Stimulated activated CD8-positive, alpha-beta memory T cell treated with anti-CD3 and anti-CD28 coated beads, Interleukin-7, amount 100 ng/mL, for 48 hours (primary cell): Measurements from ENCODE around the gene HK2.
"Not testable (repeated sequence)": the region's sequence is repeated elsewhere in the genome, so short reads cannot be mapped to it uniquely, and the experiment has no call there.

Experiments used
- DNase-seq, 2 donors: peaks; one replicate each; pipeline ENCODE4 v3.0.0-alpha.2; 2020; ENCODE audit warnings: low read depth in 1 of 2; ENCODE audit errors: extremely low read depth in 1 of 2

The HK2 gene

GRCh38 chr2:74893332-74893731 is 59.4 kb downstream of the HK2 start:
- no peak for DNase-seq

- DNase-seq: no peak
Observed at GRCh38 chr2:74894272-74894981, 60.5 kb downstream of the HK2 start.

DNA sequence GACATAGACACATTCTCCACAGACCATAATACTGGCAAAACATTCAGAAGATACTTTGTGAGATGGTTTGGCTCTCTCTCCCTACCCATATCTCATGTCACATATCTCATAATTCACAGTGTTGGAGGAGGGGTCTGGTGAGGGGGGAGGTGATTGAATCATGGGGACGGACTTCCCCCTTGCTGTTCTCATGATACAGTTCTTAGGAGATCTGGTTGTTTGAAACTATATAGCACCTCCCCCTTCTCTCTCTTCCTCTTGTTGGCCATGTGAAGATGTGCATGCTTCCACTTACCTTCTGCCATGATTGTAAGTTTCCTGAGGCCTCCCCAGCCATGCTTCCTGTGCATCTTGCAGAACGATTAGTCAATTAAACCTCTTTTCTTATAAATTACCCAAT is 61.1 kb downstream of the HK2 start:
- no peak for DNase-seq

- no peak for DNase-seq
Observed at GRCh38 chr2:74896232-74896631, 62.3 kb downstream of the HK2 start.

DNA sequence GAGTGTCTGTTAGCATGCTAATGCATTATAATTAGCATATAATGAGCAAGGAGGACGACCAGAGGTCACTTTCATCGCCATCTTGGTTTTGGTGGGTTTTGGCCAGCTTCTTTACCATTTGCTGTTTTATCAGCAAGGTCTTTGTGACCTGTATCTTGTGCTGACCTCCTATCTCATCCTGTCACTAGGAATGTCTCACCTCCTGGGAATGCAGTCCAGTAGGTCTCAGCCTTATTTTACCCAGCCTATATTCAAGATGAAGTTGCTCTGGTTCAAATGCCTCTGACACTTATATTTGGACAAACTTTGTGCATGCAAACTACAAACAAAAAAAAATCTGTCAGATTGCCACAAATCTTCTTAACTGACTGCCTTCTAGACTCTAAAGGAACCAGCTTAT is 66.3 kb downstream of the HK2 start:
- DNase-seq: not testable (repeated sequence)

DNA sequence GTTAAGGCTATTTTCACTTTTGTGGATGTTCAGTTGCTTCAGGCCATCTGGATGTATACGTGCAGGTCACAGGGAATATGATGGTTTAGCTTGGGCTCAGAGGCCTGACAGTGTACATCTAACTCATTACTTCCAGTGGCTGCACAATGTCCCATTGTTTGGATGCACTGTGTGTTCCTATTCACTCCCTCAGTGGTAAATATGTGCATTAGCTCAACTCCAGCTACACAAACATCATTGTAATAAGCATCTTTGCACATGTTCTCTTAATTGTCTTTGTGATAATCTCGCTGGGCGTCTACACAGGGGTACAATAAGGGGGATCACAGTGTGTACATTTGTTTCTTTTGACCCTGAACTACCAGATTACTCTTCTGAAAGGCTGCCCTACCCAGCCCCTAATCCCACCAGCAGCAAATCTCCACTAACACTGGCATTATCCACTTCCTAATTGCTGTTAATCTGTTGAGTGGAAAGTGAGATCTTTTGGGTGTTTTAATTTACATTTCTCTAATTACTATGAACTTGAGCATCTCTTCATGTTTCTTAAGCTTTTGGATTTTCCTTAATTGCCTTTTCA is 68.4 kb downstream of the HK2 start:
- DNase-seq: no peak

DNA sequence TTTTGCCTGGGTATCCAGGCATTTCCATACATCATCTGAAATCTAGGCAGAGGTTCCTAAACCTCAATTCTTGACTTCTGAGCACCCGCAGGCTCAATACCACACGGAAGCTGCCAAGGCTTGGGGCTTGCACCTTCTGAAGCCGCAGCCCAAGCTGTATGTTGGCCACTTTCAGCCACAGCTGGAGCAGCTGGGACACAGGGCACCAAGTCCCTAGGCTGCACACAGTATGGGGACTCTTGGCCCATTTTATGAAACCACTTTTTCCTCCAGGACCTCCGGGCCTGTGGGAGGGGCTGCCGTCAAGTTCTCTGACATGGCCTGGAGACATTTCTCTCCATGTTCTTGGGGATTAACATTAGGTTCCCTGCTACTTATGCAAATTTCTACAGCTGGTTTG is 72.5 kb downstream of the HK2 start:
- no peak for DNase-seq

DNA sequence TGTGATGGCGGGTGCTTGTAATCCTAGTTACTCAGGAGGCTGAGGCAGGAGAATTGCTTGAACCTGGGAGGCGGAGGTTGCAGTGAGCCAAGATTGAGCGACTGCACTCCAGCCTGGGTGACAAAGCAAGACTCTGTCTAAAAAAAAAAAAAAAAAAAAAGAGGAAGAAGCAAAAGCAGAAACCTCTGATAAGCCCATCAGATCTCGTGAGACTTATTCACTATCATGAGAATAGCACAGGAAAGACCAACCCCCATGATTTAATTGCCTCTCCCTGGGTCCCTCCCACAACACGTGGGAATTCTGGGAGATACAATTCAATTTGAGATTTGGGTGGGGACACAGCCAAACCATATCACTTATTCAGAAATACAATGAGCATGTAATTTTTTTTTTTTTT is 73.6 kb downstream of the HK2 start:
- not testable (repeated sequence) for DNase-seq

- DNase-seq: no peak
Observed at GRCh38 chr2:74908748-74909444, 75.0 kb downstream of the HK2 start.

GRCh38 chr2:74910245-74910644 is 76.3 kb downstream of the HK2 start:
- DNase-seq: no peak

- no peak for DNase-seq
Observed at GRCh38 chr2:74911061-74911460, 77.1 kb downstream of the HK2 start.

- peak; percentile 34 to 45 for DNase-seq
Observed at GRCh38 chr2:74915743-74916142, 81.8 kb downstream of the HK2 start.

GRCh38 chr2:74916394-74916793 is 82.5 kb downstream of the HK2 start:
- DNase-seq: no peak

GRCh38 chr2:74917702-74918619 is 84.0 kb downstream of the HK2 start:
- DNase-seq: no peak

- DNase-seq: peak; percentile 39 to 46
Observed at GRCh38 chr2:74919827-74920226, 85.9 kb downstream of the HK2 start.

- no peak for DNase-seq
Observed at GRCh38 chr2:74921236-74921736, 87.4 kb downstream of the HK2 start.

DNA sequence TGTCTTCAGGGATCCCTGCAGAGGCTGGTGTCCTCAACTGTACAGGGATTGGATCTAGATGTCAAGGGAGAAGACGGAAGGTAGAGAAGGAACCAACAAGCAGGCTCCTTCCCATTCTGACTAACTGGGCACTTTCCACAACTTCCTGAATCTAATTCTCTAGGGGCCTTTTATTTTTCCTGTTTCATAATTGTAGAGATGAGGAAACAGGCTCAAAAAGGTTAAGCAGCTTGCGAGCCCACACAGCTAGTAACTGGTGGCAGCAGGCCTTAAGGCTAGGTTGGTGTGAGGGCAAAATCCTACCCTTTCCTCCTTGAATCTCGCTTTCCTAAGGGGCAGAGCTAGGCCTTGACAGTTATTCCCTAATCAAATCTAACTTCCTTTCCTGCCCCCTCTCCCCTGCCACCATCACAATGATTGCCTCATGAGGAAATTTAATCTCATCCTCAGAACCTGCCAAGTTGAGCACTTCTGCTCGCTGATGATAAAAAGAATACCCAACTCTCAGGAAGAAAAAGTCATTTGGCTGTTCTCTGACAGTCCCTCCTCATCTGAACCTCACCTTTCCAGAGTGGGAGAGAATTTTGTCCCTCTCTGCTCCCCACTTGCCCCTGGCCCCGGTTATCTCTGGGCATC is 88.8 kb downstream of the HK2 start:
- DNase-seq: no peak

DNA sequence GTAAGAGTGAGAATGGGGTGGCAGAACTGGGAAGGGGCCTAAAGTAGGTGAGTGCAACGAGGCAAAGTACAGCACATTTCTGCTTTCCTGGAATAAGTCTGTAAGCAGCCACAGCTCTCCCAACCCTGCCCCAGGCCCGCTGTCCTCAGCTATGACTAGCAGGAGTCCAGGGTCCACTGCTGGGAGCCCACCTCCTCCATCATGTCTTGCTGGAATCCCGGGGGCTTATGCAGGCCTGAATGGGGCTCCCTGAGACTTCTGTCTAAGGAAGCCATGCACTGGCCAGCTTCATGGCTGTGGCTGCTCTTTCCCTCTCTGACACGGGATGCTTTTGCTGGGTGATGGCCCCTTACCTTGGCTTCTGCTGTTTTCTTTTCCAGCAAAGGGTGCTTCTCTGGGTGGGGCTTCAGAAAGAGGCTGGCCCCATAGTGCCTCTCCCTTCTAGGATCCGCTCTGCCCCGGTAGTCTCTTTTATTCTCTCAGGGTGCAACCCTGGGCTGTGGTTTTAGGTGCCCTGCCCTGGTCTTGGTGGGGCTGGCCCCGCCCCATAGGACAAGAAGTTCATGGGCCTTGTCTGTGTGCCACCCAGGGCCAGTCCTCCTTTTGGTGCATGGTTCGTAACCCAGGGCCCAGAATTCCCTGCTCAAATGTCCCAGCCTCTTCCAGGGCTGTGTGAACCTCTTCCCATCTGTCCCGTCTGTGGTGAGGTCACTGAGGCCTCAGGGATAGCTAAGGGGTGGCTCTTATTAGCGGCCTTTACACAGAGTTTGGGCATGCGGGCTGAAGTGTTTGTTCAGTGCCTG is 90.7 kb downstream of the HK2 start:
- no peak for DNase-seq

GRCh38 chr2:74925361-74925786 is 91.4 kb downstream of the HK2 start:
- no peak for DNase-seq

- no peak for DNase-seq
Observed at GRCh38 chr2:74927621-74928020, 93.7 kb downstream of the HK2 start.
